Skeletal muscle tissue (tissue), 4 donors: ENCODE data around the gene LYL1. TPM values are rescaled to one million over a fixed set of nuclear protein-coding genes. Genes with fewer than 3 reads are reported as not detected.

Experiments used
- H3K27ac ChIP-seq: one replicate; pipeline ENCODE4 v1.7.0; 2013; ENCODE audit warnings: mild to moderate bottlenecking, low read depth, low read length, inconsistent platforms
- H3K27me3 ChIP-seq, 3 donors: one replicate each; pipeline ENCODE4 v1.7.0; 2013; ENCODE audit warnings: low read length in 3 of 3; ENCODE audit not compliant: control insufficient read depth in 3 of 3, insufficient read depth in 3 of 3
- H3K36me3 ChIP-seq, 3 donors: one replicate each; pipeline ENCODE4 v1.7.0; 2013; ENCODE audit warnings: low read length in 3 of 3; ENCODE audit not compliant: control insufficient read depth in 3 of 3, insufficient read depth in 3 of 3
- H3K4me1 ChIP-seq, 3 donors: one replicate each; pipeline ENCODE4 v1.7.0; 2013; ENCODE audit warnings: low read length in 3 of 3, mild to moderate bottlenecking in 3 of 3; ENCODE audit not compliant: control insufficient read depth in 3 of 3, insufficient read depth in 3 of 3
- H3K4me3 ChIP-seq, 3 donors: one replicate each; pipeline ENCODE4 v1.7.0; 2013; ENCODE audit warnings: low read length in 3 of 3
- H3K9ac ChIP-seq, 3 donors: one replicate each; pipeline ENCODE4 v1.7.0; 2013; ENCODE audit warnings: low read length in 3 of 3, mild to moderate bottlenecking in 3 of 3, moderate library complexity in 2 of 3, low read depth in 1 of 3
- H3K9me3 ChIP-seq, 3 donors: one replicate each; pipeline ENCODE4 v1.7.0; 2013; ENCODE audit warnings: low read length in 3 of 3; ENCODE audit not compliant: control insufficient read depth in 3 of 3
- total RNA-seq: library from RNA; depleted of rRNA; stranded (reverse); fragments of >200 nt; gene quantifications from one replicate; pipeline ENCODE4 v1.2.3, GENCODE V29; 2014
- donor health status: Osteomylitis.

LYL1 gene
- total RNA-seq, 1 donor from 2014 or later, result 13.6 TPM

DNA sequence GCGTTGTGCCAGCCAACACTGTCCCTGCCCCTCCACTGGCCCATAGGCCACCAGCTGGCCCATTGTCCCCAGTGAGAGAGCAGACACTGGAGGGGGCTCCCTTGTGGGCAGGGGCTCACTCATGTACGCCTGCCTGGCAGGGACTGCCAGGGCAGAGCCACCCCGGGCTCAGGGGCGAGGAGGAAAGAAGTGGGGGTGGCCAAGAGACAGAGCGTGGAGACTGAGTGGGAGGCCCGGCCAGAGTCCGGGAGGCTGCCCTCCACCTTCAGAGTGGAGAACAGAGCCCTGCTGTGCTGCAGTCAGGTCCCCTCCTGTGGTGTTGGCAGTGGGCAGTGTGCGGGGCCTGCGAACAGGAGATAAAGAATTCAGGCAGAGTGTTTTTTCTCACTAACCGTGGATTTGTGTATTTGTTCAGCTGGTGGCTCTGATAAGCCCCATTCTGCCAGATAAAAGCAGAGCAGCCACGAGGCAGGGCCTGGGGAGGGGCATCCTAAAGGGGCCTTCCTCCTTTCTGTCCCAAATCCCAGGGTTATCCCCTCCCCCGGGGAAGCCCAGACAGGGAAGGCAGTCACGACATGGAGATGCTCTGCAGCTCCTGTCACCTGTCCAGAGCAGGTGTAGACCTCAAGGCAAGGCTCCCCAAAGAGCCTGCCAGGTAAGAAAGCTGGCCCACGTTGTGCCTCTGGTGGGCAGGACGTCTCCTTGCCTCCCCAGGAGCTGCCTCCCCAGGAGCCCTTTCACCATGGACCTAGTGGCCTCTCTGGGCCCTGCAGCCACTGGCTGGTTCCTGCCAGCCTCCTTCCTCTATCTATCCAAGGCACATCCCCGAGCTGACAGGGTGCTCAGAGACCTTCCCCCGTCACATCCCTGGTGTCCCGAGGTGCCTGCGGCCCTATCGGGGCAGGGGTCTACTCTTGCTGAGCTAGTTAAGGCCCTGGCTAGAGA is 33.0 kb downstream of the LYL1 start:
- H3K36me3 ChIP-seq, result peaks cover 16 to 17% (median 16%) of the 10 kb centered on the region in 3 donors
- peaks cover 83 to 95% (median 87%) of the 10 kb centered on the region in 3 donors for H3K4me1 ChIP-seq
- no peaks in the 10 kb centered on the region for H3K27me3 ChIP-seq
- peak overlapping the region; percentile 62 to 70 (median 64) for H3K4me3 ChIP-seq
- H3K9ac ChIP-seq, result peak overlapping the region; percentile 83 to 95 (median 92)
- H3K9me3 ChIP-seq, result no peaks in the 10 kb centered on the region
- peak overlapping the region; percentile 90 for H3K27ac ChIP-seq

GRCh38 chr19:13068085-13068846 is 34.4 kb downstream of the LYL1 start:
- peaks cover 87 to 98% (median 96%) of the 10 kb centered on the region in 3 donors for H3K4me1 ChIP-seq
- peak overlapping the region in 2 of 3 donors; percentile 35 to 46 for H3K4me3 ChIP-seq
- peak overlapping the region; percentile 90 for H3K27ac ChIP-seq
- peaks cover 5 to 6% (median 5%) of the 10 kb centered on the region in 3 donors for H3K36me3 ChIP-seq
- no peaks in the 10 kb centered on the region for H3K9me3 ChIP-seq
- H3K27me3 ChIP-seq, result no peaks in the 10 kb centered on the region
- H3K9ac ChIP-seq, result peak overlapping the region; percentile 83 to 95 (median 92)

DNA sequence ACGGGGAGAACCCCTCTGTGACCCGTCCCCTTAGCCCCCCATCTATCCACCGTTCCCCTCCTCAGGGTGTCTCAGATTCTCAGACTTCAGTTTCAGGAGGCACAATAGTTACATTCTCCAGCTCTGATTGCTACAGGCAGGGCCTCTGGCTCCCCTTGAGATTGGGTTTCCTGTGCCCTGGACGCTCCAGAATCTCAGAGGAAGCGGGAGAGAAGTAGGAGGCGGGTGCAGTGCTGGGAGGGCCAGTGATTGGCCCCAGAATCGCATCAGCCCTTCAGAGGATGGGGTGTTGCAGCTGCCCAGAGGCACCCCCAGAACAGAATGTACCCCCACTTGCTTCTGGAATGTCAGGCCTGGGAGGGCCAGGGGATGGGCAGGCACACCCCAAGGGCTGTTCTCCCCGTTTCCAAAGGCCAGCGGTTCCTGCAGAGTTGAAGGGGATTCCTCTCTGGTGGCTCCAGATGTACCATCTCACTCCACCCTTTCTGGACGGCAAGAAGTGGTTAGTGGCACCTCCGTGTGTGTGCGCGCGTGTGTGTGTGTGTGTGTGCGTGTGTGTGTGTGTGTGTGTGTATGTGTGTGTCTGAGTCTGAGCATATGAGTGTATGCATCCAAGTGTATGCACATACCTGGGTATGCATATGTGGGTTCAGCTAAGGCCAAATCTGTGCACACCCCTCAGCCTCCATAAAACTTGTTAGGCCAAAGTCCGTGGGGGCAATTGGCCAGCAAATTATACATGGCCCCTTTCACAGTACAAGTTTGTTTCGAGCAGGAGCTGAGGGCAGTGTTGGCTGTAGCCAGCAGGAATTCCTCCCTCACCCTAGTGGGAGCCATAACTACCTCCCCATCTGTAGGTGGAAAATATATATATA is 35.5 kb downstream of the LYL1 start:
- Histone ChIP-seq H3K9me3 (no peaks in the 10 kb centered on the region), H3K27me3 (no peaks in the 10 kb centered on the region), H3K4me3 (peak overlapping the region in 2 of 3 donors; percentile 38 to 45), H3K36me3 (peaks cover 0 to 3% (median 0%) of the 10 kb centered on the region in 3 donors), H3K4me1 (peaks cover 94 to 98% (median 98%) of the 10 kb centered on the region in 3 donors), H3K9ac (peak overlapping the region; percentile 73 to 95 (median 77)), H3K27ac (peak overlapping the region; percentile 90)

GRCh38 chr19:13066226-13066625 is 36.4 kb downstream of the LYL1 start:
- Histone ChIP-seq H3K27ac (peak overlapping the region; percentile 90), H3K9me3 (no peaks in the 10 kb centered on the region), H3K4me3 (peak overlapping the region; percentile 48 to 61 (median 51)), H3K36me3 (peaks cover 0 to 3% (median 0%) of the 10 kb centered on the region in 3 donors), H3K27me3 (no peaks in the 10 kb centered on the region), H3K9ac (peak overlapping the region; percentile 73 to 95 (median 82)), H3K4me1 (peaks cover 93 to 98% (median 98%) of the 10 kb centered on the region in 3 donors)

- H3K27ac ChIP-seq, result peak overlapping the region; percentile 90
- peak overlapping the region; percentile 73 to 95 (median 82) for H3K9ac ChIP-seq
- H3K36me3 ChIP-seq, result peaks cover 0 to 3% (median 0%) of the 10 kb centered on the region in 3 donors
- no peaks in the 10 kb centered on the region for H3K27me3 ChIP-seq
- peaks cover 92 to 99% (median 97%) of the 10 kb centered on the region in 3 donors for H3K4me1 ChIP-seq
- H3K9me3 ChIP-seq, result no peaks in the 10 kb centered on the region
- peak overlapping the region; percentile 10 to 61 (median 51) for H3K4me3 ChIP-seq
Observed at GRCh38 chr19:13064092-13064489, 38.6 kb downstream of the LYL1 start.

GRCh38 chr19:13063461-13064091 is 39.1 kb downstream of the LYL1 start:
- H3K27me3 ChIP-seq, result no peaks in the 10 kb centered on the region
- H3K9me3 ChIP-seq, result no peaks in the 10 kb centered on the region
- peak overlapping the region; percentile 73 to 95 (median 82) for H3K9ac ChIP-seq
- peaks cover 92 to 99% (median 97%) of the 10 kb centered on the region in 3 donors for H3K4me1 ChIP-seq
- H3K36me3 ChIP-seq, result peaks cover 0 to 3% (median 0%) of the 10 kb centered on the region in 3 donors
- peak overlapping the region in 1 of 3 donors; percentile 61 for H3K4me3 ChIP-seq
- H3K27ac ChIP-seq, result peak overlapping the region; percentile 90

DNA sequence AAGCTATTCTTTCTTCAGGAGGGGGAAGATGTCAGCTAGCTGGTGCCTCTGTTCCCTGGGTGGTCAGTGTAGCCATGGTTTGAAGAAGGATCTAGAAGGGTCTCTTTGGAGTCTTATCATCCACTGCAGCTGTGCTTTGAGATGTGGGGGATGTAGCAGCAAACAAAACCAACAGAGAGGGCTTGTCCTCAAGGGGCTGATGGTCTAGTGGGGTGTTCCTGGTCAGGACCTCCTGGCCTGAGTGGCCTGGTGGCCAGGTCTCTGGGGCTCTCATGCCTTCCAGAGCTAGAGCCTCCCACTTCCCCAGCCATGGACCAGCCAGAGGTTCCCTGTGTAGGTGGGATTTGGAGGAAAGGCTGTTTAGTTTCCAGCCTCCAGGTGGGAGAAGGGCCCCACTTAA is 40.3 kb downstream of the LYL1 start:
- H3K4me3 ChIP-seq, result peak overlapping the region in 2 of 3 donors; percentile 60 to 70
- H3K36me3 ChIP-seq, result peaks cover 0 to 3% (median 0%) of the 10 kb centered on the region in 3 donors
- peak overlapping the region; percentile 90 for H3K27ac ChIP-seq
- H3K4me1 ChIP-seq, result peaks cover 92 to 99% (median 98%) of the 10 kb centered on the region in 3 donors
- H3K9me3 ChIP-seq, result no peaks in the 10 kb centered on the region
- H3K27me3 ChIP-seq, result no peaks in the 10 kb centered on the region
- peak overlapping the region; percentile 66 to 86 (median 79) for H3K9ac ChIP-seq

GRCh38 chr19:13060964-13061927 is 41.4 kb downstream of the LYL1 start:
- H3K27ac ChIP-seq, result peak overlapping the region; percentile 90
- peaks cover 0 to 3% (median 0%) of the 10 kb centered on the region in 3 donors for H3K36me3 ChIP-seq
- peak overlapping the region; percentile 66 to 86 (median 71) for H3K9ac ChIP-seq
- no peaks in the 10 kb centered on the region for H3K27me3 ChIP-seq
- no peaks in the 10 kb centered on the region for H3K9me3 ChIP-seq
- H3K4me3 ChIP-seq, result peak overlapping the region; percentile 67 to 76 (median 70)
- peaks cover 92 to 99% (median 98%) of the 10 kb centered on the region in 3 donors for H3K4me1 ChIP-seq
